GM19035 (cell line): ENCODE results near the gene PLP2.
A peak's percentile ranks its signal among the peaks of the same experiment; 100 is the strongest.
"Not testable (repeated sequence)": the region's sequence is repeated elsewhere in the genome, so short reads cannot be mapped to it uniquely, and the experiment has no call there.

Experiments
- ATAC-seq: cut with Tn5 transposase; IDR thresholded peaks from one replicate; pipeline ENCODE4 v1.9.1; 2021; ENCODE audit not compliant: unreplicated experiment

PLP2 gene

GRCh38 chrX:49163555-49164419 lies 7.9 kb upstream of the PLP2 start:
- ATAC-seq = peak; percentile 68

- no peak for ATAC-seq
Measured at GRCh38 chrX:49164589-49165360, 6.9 kb upstream of the PLP2 start.

GRCh38 chrX:49165901-49166881 lies 5.5 kb upstream of the PLP2 start:
- no peak for ATAC-seq

DNA sequence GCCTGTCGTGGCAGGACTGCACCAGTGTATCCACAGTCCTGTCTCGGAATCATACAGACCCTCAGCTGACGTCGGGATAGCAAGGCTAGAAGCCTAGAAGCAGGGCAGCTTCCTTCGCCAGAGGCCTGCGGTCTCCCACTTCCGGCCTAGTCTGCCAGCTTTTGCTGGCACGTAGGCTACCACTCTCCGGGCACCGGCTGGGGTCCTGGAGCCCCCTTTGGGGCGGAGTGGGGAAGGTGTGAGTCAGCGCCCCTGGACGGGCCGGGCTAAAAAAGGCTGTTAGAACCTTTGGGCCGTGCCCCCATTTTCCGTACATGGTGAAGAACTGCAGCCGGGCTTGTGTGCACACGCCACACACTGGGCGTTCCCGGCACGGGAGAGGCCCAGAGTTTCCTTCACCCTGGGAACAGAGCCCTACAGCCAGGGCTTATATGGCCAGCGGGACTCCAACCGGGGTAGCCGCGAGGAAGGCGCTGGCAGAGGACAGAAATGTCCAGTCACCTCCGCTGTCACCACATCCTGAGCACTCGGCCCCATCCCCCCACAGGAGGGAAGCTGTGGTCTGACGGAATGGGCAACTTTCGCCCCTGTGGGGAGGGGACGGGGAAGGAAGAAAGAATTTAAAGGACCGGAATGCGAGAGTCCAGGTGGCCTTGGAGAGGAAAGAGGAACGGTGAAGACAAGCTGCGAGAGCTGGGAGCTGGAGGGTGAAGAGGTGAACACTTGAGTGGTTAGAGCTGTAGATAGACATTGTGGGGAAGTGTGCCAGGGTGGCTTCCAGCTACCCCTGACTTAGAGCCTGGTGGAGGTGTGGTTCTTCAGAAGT lies 4.6 kb upstream of the PLP2 start:
- no peak for ATAC-seq

DNA sequence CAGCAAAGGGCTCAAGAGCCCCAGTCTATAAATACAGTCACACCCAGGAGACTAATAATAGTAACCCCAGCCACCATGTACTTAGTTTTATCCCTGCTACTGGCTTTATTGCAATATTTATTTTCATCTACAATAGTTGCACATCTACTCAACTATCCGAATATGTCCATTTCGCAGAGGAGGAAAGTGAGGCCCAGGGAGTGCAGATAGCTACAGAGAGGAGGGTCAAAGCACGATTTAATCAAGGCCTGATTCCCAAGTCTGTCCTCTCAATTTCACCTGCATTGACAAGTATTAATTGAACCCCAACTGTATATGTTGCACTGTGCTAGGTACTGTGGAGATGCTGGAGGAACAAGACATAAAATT lies 4.0 kb upstream of the PLP2 start:
- no peak for ATAC-seq

- ATAC-seq = peak; percentile 71
Measured at GRCh38 chrX:49172280-49172780, 632 bp downstream of the PLP2 start.

DNA sequence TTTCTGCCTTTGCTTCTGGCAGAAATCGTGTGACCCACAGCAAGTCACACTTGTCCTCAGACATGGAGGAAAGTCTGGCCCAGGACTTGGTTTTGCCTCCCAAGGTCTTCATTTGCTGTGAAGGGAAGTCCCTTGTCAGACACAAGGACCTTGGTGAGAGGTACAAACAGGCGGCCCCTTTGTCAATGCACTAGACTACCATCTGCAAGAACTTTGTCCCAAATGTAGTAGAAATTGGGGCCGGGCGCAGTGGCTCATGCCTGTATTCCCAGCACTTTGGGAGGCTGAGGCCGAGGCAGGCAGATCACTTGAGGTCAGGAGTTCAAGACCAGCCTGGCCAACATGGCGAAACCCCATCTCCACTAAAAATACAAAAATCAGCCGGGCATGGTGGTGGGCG lies 1.8 kb downstream of the PLP2 start:
- not testable (repeated sequence) for ATAC-seq

GRCh38 chrX:49174723-49175122 lies 3.0 kb downstream of the PLP2 start:
- no peak for ATAC-seq

DNA sequence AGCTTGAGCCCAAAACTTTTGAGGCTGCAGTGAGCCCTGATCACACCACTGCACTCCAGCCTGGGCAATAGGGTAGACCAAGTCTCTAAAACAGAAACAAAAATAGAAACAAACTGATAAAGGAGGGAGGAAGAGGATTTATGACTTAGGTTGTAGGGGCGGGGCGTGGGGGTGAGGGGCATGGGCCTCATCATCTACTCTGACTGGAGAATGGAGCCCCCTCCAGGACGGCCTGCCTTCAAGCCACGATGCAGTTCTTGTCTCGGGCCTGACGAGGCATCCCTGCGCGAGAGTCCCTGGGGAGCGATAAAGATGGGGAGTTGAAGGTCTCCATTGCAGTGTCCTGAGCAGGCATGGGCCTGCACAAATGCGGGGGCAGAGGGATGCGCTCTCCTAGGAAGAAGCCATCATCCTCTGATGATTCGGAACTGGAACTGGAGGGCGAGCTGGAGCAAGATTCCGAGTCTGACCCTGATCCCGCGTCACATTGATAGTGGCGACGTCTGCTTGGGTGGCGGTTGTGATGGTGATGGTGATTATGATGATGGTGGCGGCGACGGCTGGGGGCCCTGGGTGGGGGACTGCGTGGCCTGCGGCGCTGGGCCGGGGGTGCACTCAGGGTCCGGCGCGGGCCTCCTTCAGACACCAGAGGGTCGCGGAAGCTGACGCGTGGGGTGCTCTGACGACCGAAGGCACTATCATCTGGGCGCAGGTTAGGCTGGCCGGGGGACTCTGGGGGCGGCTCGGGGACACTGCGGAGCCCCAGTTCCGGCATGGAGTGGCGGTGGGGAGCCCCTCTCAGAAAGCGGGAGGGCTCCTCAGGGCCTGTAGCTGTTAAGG lies 4.0 kb downstream of the PLP2 start:
- ATAC-seq = no peak

DNA sequence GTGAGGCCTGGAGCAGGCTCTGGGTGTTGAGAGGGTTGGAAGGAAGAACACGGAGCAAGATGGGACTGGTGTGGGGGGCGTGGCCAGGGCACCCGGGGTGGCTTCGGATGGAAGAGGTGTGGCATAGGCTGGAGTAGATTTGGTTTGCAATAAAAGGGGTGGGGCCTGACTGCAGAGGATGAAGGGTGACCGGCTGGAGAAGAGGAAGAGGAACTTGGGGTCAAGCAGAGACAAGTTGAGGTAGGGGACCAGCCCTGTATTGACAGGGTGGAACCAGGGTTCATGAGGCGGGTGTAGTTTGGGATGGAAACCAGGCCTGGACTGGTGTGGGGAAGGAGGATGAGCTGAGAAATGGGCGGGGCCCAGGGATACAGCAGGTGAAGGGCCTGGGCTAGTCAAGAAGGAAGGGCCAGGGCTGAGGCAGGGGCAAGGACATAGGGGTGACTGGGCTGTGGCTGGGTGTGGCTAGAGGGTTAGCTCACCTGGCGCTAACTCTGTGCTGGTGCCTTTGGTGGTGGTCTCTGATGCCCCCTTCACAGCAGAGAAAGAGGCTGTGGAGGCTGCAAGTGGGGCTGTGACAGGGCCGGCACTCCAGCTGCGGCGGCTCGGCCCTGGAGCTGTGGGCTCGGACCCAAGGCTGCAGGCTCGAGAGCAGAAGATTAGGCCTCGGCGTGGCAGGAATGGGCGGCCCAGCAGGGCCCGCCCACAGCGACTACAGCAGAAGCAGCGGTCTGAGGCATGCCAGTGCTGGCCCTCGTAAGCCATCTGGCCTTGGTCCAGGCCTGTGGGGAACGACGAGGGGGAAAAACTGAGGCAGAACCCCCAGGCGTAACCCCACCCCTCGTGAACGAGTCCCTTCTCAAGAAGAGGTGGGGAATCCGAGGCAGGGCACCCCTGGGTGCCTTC lies 5.0 kb downstream of the PLP2 start:
- ATAC-seq = no peak

DNA sequence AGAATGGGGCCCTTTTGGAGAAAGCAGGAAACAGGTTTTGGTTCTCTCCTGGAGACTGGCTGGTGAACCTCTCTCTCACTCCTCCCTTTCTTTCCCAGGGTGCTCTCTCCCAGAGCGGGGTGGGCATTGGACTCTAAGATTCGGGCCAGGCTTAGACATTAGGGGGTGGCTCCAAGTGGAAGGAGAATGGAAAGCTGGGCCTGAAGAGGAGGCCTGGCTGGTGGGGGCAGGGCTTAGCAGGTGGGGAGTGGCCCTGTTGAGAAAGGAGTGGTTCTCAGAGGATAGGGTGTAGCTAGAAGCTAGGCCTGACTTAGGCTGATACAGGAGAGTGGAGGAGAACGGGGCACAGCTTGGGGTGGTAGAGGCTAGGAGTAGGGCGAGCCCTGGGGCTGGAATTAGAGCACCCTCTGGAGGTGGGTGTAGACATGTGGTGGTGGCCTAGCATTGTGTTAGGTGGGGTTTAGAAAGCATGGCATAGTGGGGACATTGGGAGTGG lies 5.7 kb downstream of the PLP2 start:
- ATAC-seq = no peak

GRCh38 chrX:49177873-49178480 lies 6.3 kb downstream of the PLP2 start:
- no peak for ATAC-seq

DNA sequence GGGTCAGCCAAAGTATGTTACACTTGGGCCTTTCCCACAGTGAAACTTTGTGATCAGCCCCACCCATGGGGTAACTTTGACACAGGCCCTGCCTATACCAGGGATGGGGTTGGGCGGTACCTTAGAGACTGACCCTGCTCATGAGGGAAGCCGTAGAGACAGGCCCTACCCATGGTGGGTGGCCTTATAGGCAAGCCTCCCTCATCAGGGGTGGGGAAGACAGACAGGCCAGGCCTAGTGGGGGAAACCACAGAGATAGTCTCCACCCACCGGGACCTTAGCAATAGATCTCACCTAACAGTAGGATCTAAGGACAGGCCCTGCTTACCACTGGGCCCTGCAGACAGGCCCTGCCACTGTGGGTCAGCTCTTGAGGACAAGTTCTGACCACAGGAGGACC lies 6.8 kb downstream of the PLP2 start:
- ATAC-seq = no peak

GRCh38 chrX:49179358-49179757 lies 7.7 kb downstream of the PLP2 start:
- no peak for ATAC-seq

GRCh38 chrX:49183701-49184281 lies 12.1 kb downstream of the PLP2 start:
- ATAC-seq = no peak

- peak; percentile 54 for ATAC-seq
Measured at GRCh38 chrX:49184294-49185281, 12.9 kb downstream of the PLP2 start.
